ENCODE measurements around the gene HBE1.

Gene HBE1

GRCh38 chr11:5247472-5248192, 22.1 kb downstream of the HBE1 start:
- TF ChIP-seq Cebpa-rat (IDR thresholded peaks at IDR 0.05), result no peak
- no peaks in the 10 kb centered on the region for H4K20me1 ChIP-seq
- H3K36me3 ChIP-seq, result no peaks in the 10 kb centered on the region
- no peaks in the 10 kb centered on the region for H3K4me1 ChIP-seq
- no peak overlapping the region for H3K27ac ChIP-seq
- no peak overlapping the region for H3K4me3 ChIP-seq
- H3K4me2 ChIP-seq, result no peak overlapping the region
- no peaks in the 10 kb centered on the region for H3K27me3 ChIP-seq
- no peaks in the 10 kb centered on the region for H3K9me3 ChIP-seq (replicated peaks in 1 of 11)
- H3K9ac ChIP-seq, result no peak overlapping the region

- H3K4me2 ChIP-seq, result no peak overlapping the region
- H4K20me1 ChIP-seq, result no peaks in the 10 kb centered on the region
- no peak overlapping the region for H3K9ac ChIP-seq
- no peak for TF ChIP-seq Cebpa-rat (IDR thresholded peaks at IDR 0.05)
- H3K4me1 ChIP-seq, result peaks cover 0 to under 1% (median 0%) of the 10 kb centered on the region in 10 experiments; a peak in 2 of 20 replicates
- H3K27me3 ChIP-seq, result no peaks in the 10 kb centered on the region
- no peak overlapping the region for H3K27ac ChIP-seq
- no peaks in the 10 kb centered on the region for H3K36me3 ChIP-seq
- H3K4me3 ChIP-seq, result no peak overlapping the region
- no peaks in the 10 kb centered on the region for H3K9me3 ChIP-seq (replicated peaks in 1 of 11)
Observed at GRCh38 chr11:5246772-5247471, 22.8 kb downstream of the HBE1 start.

GRCh38 chr11:5245155-5245554, 24.6 kb downstream of the HBE1 start:
- no peak overlapping the region for H3K4me2 ChIP-seq
- no peaks in the 10 kb centered on the region for H4K20me1 ChIP-seq
- TF ChIP-seq Cebpa-rat (IDR thresholded peaks at IDR 0.05), result no peak
- no peaks in the 10 kb centered on the region for H3K27me3 ChIP-seq
- no peak overlapping the region for H3K9ac ChIP-seq
- no peaks in the 10 kb centered on the region for H3K36me3 ChIP-seq
- H3K9me3 ChIP-seq (replicated peaks in 1 of 11), result no peaks in the 10 kb centered on the region
- H3K27ac ChIP-seq, result no peak overlapping the region
- H3K4me3 ChIP-seq, result no peak overlapping the region
- H3K4me1 ChIP-seq, result peaks cover 0 to 6% (median 0%) of the 10 kb centered on the region in 10 experiments; a peak in 2 of 20 replicates

- no peak overlapping the region for H3K9ac ChIP-seq
- H3K27ac ChIP-seq, result no peak overlapping the region
- no peak for TF ChIP-seq Cebpa-rat (IDR thresholded peaks at IDR 0.05)
- no peak overlapping the region for H3K4me3 ChIP-seq
- H3K36me3 ChIP-seq, result no peaks in the 10 kb centered on the region
- H3K4me1 ChIP-seq, result peaks cover 0 to 10% (median 0%) of the 10 kb centered on the region in 10 experiments; a peak in 4 of 20 replicates
- H3K4me2 ChIP-seq, result no peak overlapping the region
- no peaks in the 10 kb centered on the region for H3K27me3 ChIP-seq
- H3K9me3 ChIP-seq (replicated peaks in 1 of 11), result no peaks in the 10 kb centered on the region
- no peaks in the 10 kb centered on the region for H4K20me1 ChIP-seq
Observed at GRCh38 chr11:5243816-5244180, 25.9 kb downstream of the HBE1 start.

- Histone ChIP-seq H3K9me3 (replicated peaks in 1 of 11) (no peaks in the 10 kb centered on the region), H4K20me1 (no peaks in the 10 kb centered on the region), H3K4me1 (peaks cover 0 to 16% (median 0%) of the 10 kb centered on the region in 10 experiments; a peak in 4 of 20 replicates), H3K27ac (no peak overlapping the region), H3K9ac (no peak overlapping the region), H3K27me3 (no peaks in the 10 kb centered on the region), H3K4me2 (no peak overlapping the region), H3K36me3 (no peaks in the 10 kb centered on the region), H3K4me3 (no peak overlapping the region)
- no peak for TF ChIP-seq Cebpa-rat (IDR thresholded peaks at IDR 0.05)
Observed at GRCh38 chr11:5242933-5243815, 26.6 kb downstream of the HBE1 start.

- Histone ChIP-seq H3K27ac (no peak overlapping the region), H4K20me1 (no peaks in the 10 kb centered on the region), H3K4me2 (peak overlapping the region in 1 of 11 experiments; percentile 7; a peak in 1 of 22 replicates), H3K27me3 (no peaks in the 10 kb centered on the region), H3K9me3 (replicated peaks in 1 of 11) (no peaks in the 10 kb centered on the region), H3K36me3 (no peaks in the 10 kb centered on the region), H3K9ac (no peak overlapping the region), H3K4me3 (no peak overlapping the region), H3K4me1 (peaks cover 0 to 16% (median 0%) of the 10 kb centered on the region in 10 experiments; a peak in 4 of 20 replicates)
- TF ChIP-seq Cebpa-rat (IDR thresholded peaks at IDR 0.05), result no peak
Observed at GRCh38 chr11:5242208-5242607, 27.5 kb downstream of the HBE1 start.

GRCh38 chr11:5241458-5241857, 28.3 kb downstream of the HBE1 start:
- Histone ChIP-seq H3K36me3 (no peaks in the 10 kb centered on the region), H3K4me2 (0 out of 22 replicates have a peak overlapping the region, but pooled peaks of 1 of the 11 experiments have one; percentile 7), H3K9me3 (replicated peaks in 1 of 11) (no peaks in the 10 kb centered on the region), H4K20me1 (no peaks in the 10 kb centered on the region), H3K27me3 (no peaks in the 10 kb centered on the region), H3K4me1 (peaks cover 0 to 16% (median 0%) of the 10 kb centered on the region in 10 experiments; a peak in 4 of 20 replicates), H3K9ac (no peak overlapping the region), H3K27ac (no peak overlapping the region), H3K4me3 (no peak overlapping the region)
- no peak for TF ChIP-seq Cebpa-rat (IDR thresholded peaks at IDR 0.05)

- Histone ChIP-seq H3K27ac (no peak overlapping the region), H3K9ac (no peak overlapping the region), H3K36me3 (no peaks in the 10 kb centered on the region), H3K27me3 (no peaks in the 10 kb centered on the region), H3K4me3 (no peak overlapping the region), H3K9me3 (replicated peaks in 1 of 11) (no peaks in the 10 kb centered on the region), H3K4me1 (peaks cover 0 to 16% (median 0%) of the 10 kb centered on the region in 10 experiments; a peak in 4 of 20 replicates), H3K4me2 (no peak overlapping the region), H4K20me1 (no peaks in the 10 kb centered on the region)
- no peak for TF ChIP-seq Cebpa-rat (IDR thresholded peaks at IDR 0.05)
Observed at GRCh38 chr11:5240458-5240857, 29.3 kb downstream of the HBE1 start.

GRCh38 chr11:5240056-5240455, 29.7 kb downstream of the HBE1 start:
- no peaks in the 10 kb centered on the region for H3K27me3 ChIP-seq
- peaks cover 0 to 16% (median 0%) of the 10 kb centered on the region in 10 experiments; a peak in 5 of 20 replicates for H3K4me1 ChIP-seq
- TF ChIP-seq Cebpa-rat (IDR thresholded peaks at IDR 0.05), result no peak
- no peak overlapping the region for H3K27ac ChIP-seq
- no peaks in the 10 kb centered on the region for H3K9me3 ChIP-seq (replicated peaks in 1 of 11)
- no peak overlapping the region for H3K4me3 ChIP-seq
- no peak overlapping the region for H3K4me2 ChIP-seq
- H3K36me3 ChIP-seq, result no peaks in the 10 kb centered on the region
- no peak overlapping the region for H3K9ac ChIP-seq
- H4K20me1 ChIP-seq, result no peaks in the 10 kb centered on the region

All from BLaER1 treated with 17β-estradiol and CSF1 and Interleukin-3, amounts not matched to agents 10 nM and 100 nM (cell line).